Heart left ventricle (tissue), 16 donors: ENCODE measurements around the gene COBL. TPM values are rescaled to one million over a fixed set of nuclear protein-coding genes. Genes with fewer than 3 reads are reported as not detected.

Experiments
- ATAC-seq, 4 donors: fragments of 200-7000 bp; cut with Tn5 transposase; one replicate each; pipeline ENCODE4 v1.9.1; 2020 to 2022; ENCODE audit warnings: moderate library complexity in 4 of 4, mild to moderate bottlenecking in 3 of 4, moderate number of reproducible peaks in 1 of 4
- DNase-seq, 5 donors: peaks; one replicate each; pipeline ENCODE4 v3.0.0-alpha.2; 2020
- H3K27ac ChIP-seq, 12 donors: fragments of 200-600 bp; sonication (generic) in 4 of 12; one replicate each; pipeline versions ENCODE4 v1.5.0 to v1.8.0; 2016 to 2022; ENCODE audit warnings: mild to moderate bottlenecking in 2 of 12
- H3K27me3 ChIP-seq, 9 donors: fragments of 200-600 bp; sonication (generic) in 2 of 9; one replicate each; pipeline versions ENCODE4 v1.5.1 to v1.8.0; 2016 to 2022; ENCODE audit warnings: mild to moderate bottlenecking in 3 of 9
- H3K36me3 ChIP-seq, 9 donors: fragments of 200-600 bp; sonication (generic) in 2 of 9; one replicate each; pipeline versions ENCODE4 v1.5.0 to v1.8.0; 2018 to 2022; ENCODE audit warnings: mild to moderate bottlenecking in 2 of 9
- H3K4me1 ChIP-seq, 12 donors: fragments of 200-600 bp; sonication (generic) in 4 of 12; one replicate each; pipeline versions ENCODE4 v1.5.0 to v1.8.0; 2016 to 2022; ENCODE audit warnings: mild to moderate bottlenecking in 3 of 12
- H3K4me3 ChIP-seq, 12 donors: fragments of 200-600 bp; sonication (generic) in 4 of 12; one replicate each; pipeline versions ENCODE4 v1.5.0 to v1.8.0; 2017 to 2022; ENCODE audit warnings: mild to moderate bottlenecking in 9 of 12, moderate library complexity in 4 of 12
- H3K9me3 ChIP-seq, 12 donors: fragments of 200-600 bp; sonication (generic) in 4 of 12; one replicate each; pipeline versions ENCODE4 v1.5.0 to v1.8.0; 2016 to 2022; ENCODE audit warnings: mild to moderate bottlenecking in 1 of 12
- CTCF ChIP-seq, 12 donors: fragments of 200-600 bp; sonication (generic) in 4 of 12; IDR thresholded peaks; one replicate each; pipeline versions ENCODE4 v1.5.0 to v1.8.0; 2018 to 2022; ENCODE audit warnings: antibody characterized with exemption in 12 of 12, mild to moderate bottlenecking in 5 of 12
- POLR2A ChIP-seq, 2 donors: fragments of 450-650 bp; IDR thresholded peaks; one replicate each; pipeline ENCODE4 v1.6.1; 2017; ENCODE audit warnings: antibody characterized with exemption in 2 of 2, mild to moderate bottlenecking in 2 of 2, moderate library complexity in 2 of 2
- WGBS, 4 donors: extraction: QIAGEN DNeasy Blood & Tissue Kit in 2 of 4; methylation state at CpG; one replicate each; pipeline versions ENCODE4 v1.1.5 to v1.1.7; 2013 to 2018; 5-methylcytosine and 5-hydroxymethylcytosine counted together
- intact Hi-C, 10 donors: fragments of 100-400 bp; cut with DNase I; formaldehyde crosslinking; loops; one replicate each; pipeline versions ENCODE4 v1.11.1 to v1.14.2; 2022
- polyA plus RNA-seq, 2 donors: library from polyadenylated mRNA; stranded (reverse); fragments of 200-250 nt; gene quantifications; one replicate each; pipeline ENCODE4 v1.2.3, GENCODE V29; 2013
- total RNA-seq, 9 donors: library from RNA; depleted of rRNA in 2 of 9; stranded (reverse); fragments of >200 nt in 2 of 9; fragmentation: NEBNext Ultra II Directional in 3 of 9; extraction: Animal tissue kit (Norgen Biotek cat#: 25700) in 3 of 9; gene quantifications; one replicate each; pipeline versions ENCODE4 v1.1.0 to v1.2.4, GENCODE V29; 2016 to 2023
- donor health status: ischemic (EF 13 %, LVEDD 7.1; RV severe dilation, severe dysfunction).
- donor health status: healthy with polysubstance abuse.
- donor health status: DM: no; HTN: yes; CAD: no.
- donor health status: DM: no; HTN: no; CAD: no.
- donor health status: ischemic (EF 25% LVEDD 6.9; RV normal size, moderate dysfunction).
- donor health status: ischemic (EF 25% LVEDD 5.7; RV mildly dilated, moderate dysfunction).
- donor health status: healthy.
- donor health status: DM: yes; HTN: yes; CAD: no.
- donor health status: ischemic (EF 35%, LVEDD 5.7; RV mildly dilated, moderate dysfunction).
- donor health status: nonischemic (EF 11% LVEDD 7.7; RV severe dilation, severe dysfunction).
- donor health status: DM: yes; HTN: yes; CAD: no.
- donor health status: PGD.
- donor health status: ischemic (EF 29% LVEDD 5.4; RV normal size, mild dysfunction).
- donor health status: nonischemic (EF 23%, LVEDD 6.1; RV moderate dilation, normal function).

The COBL gene
- total and polyA plus RNA-seq, 11 donors, result 25.9 to 123 (median 80.4) TPM

DNA sequence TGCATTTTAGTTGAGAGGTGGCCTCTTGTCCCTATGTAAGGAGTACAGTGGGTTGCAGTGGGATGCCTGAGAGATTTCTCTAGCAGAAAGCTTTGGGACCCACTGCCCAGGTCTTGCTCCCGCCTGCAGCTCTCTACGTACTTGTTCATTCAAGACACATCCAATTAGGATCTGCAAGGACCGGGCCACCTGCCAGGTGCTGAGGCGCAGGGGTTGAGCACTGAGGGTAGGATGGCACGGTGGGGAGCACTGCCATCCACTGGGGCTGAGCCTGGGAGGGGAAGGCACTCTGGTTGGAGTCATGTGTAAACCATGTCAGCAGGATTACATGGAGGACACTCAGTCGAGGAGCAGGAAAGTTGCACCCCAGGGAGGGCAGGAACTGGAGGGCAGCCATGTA is 342.8 kb downstream of the COBL start:
- TF ChIP-seq CTCF (IDR thresholded peaks at IDR 0.05) (no peak), POLR2A (IDR thresholded peaks at IDR 0.05) (no peak)
- intact Hi-C loops, result no loop called here
- H3K4me1 ChIP-seq, result no peaks in the 10 kb centered on the region
- H3K27ac ChIP-seq, result no peak overlapping the region
- no peak overlapping the region for H3K4me3 ChIP-seq
- no peaks in the 10 kb centered on the region for H3K36me3 ChIP-seq
- no peaks in the 10 kb centered on the region for H3K27me3 ChIP-seq
- WGBS, 4 donors, result 85 to 90% (median 89%) methylated on average over 6 of the region's 6 CpGs
- peaks cover 0 to 17% (median 0%) of the 10 kb centered on the region in 12 donors for H3K9me3 ChIP-seq
- DNase-seq (no peak), ATAC-seq (no peak)

- no peak for DNase-seq
- TF ChIP-seq CTCF (IDR thresholded peaks at IDR 0.05) (no peak), POLR2A (IDR thresholded peaks at IDR 0.05) (no peak)
- 73 to 76% (median 75%) methylated on average over 7 of the region's 7 CpGs for WGBS, 4 donors
These were observed 346.5 kb downstream of the COBL start for GRCh38 chr7:50970092-50970491.

More at GRCh38 chr7:50970092-50970491, 346.5 kb downstream of the COBL start:
- no peaks in the 10 kb centered on the region for H3K36me3 ChIP-seq
- no peak overlapping the region for H3K4me3 ChIP-seq
- intact Hi-C loops, result no loop called here
- peaks cover 0 to 11% (median 0%) of the 10 kb centered on the region in 12 donors for H3K9me3 ChIP-seq
- no peaks in the 10 kb centered on the region for H3K27me3 ChIP-seq
- H3K4me1 ChIP-seq, result no peaks in the 10 kb centered on the region
- H3K27ac ChIP-seq, result no peak overlapping the region
- no peak for ATAC-seq
